ENCODE data around the gene HDAC4.
A peak's percentile ranks its signal among the peaks of the same experiment; 100 is the strongest.

Gene HDAC4

DNA sequence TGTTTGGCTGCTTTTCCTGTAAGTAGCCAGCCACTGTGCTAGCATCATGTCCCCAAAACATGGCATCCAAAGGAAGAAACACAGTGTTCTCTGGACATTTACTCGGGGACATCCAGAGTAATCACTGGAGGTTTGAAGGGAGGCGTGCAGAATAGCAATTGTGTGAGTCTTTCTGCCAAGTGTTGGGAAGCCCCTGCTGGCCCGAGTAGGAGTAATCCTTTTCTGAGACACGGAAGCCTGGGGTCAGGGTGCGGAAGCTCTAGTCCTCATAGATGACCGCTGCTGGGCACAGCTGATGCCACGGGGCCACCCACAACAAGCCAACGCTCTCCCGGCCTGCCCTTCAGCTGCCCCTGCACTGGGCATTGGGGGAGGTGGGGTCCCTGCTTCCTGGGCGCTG lies 24.8 kb upstream of the HDAC4 start:
- DNase-seq: no peak

DNA sequence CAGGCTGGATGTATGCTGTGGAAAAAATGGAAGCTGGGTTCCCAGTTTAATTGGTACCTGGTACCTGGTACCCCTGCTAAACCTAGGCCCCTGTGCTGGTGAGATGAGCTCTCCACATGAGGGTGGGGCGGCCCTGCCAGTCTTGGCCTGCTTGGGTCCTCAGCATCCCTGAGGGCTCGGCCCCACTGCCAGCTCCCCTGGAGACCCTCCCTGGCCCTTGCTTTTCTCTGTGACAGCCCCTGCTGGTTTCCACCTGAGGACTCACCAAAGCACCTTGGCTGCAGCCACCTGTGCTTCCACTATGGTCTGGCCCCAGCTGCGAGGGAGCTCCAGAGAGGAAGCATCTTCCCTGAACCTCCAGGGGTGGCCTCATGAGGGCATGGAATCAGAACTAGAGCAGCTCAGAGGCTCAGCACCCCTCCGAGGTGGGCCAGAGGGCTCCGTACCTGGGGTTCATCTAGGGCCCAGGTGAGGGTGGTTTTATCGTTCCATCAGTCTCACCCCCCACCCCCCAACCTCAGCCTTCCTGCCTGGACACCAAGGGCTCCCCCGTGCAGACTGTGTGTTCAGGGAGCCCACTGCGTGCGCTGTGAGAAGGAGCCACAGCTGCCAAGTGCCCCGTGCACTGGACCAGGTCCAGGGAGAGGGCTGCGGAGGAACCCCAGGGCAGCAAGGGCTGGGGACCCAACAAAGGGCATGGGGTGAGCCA lies 23.7 kb upstream of the HDAC4 start:
- DNase-seq: no peak

DNA sequence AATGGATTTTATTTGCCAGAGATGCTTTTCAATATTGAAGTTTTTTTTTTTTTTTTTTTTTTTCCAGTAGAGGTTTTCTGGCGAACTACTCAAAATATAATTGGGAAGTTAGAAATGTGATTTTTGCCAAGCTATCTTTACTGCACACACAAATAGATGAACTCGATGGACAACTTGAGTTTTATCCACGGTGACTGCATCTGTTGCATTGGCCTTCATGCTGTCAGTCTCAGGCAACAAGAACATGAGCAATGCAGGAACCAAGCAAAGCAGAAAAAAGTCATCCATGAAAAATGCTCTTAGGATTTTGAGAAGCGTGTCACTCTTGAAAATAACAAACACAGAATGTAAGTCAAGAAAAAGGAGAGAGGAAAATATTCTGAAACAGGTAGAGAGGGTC lies 22.7 kb upstream of the HDAC4 start:
- no peak for DNase-seq

DNA sequence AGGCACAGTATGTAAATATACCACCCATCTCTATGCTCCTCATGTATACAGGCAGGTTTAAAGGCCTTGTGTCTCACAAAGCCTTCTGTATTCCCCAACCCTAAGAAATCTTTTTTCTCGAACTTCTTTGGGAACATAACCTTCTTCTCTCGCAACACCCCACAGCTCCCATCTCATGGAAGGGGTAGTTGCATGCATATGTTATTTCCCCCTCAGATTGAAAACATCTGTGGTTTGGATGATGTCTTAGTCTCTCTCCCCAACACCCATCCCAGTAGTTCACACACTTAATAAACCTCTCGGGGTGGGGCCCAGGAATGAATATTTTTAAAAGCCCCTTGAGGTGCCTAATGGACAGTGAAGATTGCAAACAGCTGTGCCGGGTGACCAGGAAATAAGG lies 21.0 kb upstream of the HDAC4 start:
- no peak for DNase-seq

DNA sequence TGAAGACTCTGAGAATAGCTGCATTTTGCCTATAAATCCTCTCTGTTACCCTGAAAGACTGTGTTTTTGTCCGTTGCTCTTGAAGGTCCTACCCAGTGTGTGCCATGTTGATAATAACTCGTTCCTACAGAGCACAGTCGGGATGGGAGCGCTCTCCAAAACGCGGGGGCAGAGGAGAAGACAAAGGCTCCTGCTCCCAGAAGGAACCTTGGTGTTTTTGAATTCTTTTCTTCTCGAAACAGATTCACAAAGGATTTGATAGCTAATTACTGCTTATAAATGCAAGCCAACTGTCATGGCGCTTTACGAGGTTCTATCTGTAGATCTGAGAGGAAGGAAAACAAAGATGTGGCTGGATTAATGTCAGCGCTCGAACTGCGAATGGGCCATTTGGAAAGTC lies 19.3 kb upstream of the HDAC4 start:
- no peak for DNase-seq

DNA sequence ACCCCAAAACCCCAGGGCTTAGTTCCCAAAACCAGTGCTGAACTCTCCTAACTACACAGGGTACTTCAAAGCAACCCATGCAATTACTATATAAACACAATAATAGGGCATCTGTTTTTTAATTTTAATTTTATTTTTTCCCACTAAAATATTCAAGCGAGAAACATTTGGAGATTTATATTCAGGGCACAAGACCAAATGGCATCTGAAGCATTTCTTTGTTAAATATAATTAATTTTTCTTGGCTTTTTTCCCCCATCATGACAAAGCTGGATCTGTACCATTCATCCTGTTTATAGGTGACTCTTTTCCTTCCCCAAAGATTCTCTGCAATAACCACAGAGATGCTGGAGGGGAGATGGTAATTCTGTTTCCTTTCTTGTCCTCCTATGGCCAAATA lies 18.1 kb upstream of the HDAC4 start:
- no peak for DNase-seq

DNA sequence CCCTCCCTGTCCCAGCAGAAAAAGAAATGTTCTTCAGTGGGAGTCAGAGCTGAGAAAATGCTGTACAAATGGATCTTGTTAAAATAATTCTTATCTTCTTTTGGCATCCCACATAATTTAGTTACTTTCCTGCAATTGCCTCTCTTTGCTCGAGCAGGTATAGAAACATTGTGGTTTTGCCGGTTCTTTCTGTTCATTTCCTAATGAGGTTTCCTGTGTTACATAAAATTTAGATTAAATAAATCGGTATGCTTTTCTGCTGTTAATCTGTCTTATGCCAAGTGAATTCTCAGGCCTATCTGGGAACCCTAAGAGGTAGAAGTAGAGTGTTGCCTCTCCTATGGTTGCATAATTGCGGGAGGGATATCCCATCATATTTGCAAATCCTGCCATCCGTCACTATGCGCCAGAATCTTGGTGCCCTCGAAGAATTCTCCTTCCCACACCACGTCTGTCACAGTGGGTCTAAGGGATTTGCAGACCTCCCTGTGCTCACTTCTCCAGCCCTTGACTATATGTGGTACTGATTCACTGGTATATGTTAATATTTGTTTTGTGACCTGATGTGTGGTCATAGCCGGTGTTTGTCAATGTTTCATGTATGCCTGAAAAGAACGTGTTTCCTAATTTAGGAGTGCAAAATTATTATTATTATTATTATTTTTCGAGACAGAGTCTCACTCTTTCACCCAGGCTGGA lies 12.2 kb upstream of the HDAC4 start:
- DNase-seq: no peak

DNA sequence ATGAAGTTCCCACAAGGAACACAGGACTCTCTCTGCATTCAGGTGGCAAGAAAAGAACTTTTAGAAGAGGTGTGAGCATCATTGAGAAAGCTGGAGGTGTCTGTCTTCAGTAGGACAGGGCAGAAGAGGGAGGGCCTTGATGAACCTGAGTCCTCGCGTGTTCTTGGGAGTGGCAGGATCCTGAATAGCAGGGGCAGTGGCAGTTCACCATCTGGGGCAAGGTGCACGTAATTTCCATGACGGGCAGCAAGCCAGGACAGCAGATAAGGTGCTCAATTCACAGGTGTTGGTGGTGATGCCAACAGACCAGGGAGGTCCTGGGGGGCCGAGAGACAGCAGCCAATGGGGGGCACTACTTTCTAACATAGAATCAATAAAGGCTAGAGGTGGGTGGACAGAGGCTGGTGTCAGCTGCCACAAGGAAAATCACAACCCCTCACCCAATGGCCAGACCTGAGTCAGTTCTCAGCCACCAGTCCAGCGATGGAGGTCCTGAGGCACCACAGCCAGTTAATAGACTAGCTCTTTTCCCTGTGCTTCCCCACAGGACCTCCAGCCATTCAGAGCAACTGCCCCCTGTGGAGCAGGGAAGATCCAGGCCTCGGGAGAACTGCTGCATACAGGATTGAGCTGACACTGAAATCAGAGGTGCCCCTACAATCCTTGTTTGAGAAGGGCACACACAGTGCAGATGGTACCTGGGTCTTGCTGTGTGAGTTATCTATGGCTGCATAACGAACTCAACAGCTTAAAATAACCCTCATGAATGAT lies 10.9 kb upstream of the HDAC4 start:
- no peak for DNase-seq

DNA sequence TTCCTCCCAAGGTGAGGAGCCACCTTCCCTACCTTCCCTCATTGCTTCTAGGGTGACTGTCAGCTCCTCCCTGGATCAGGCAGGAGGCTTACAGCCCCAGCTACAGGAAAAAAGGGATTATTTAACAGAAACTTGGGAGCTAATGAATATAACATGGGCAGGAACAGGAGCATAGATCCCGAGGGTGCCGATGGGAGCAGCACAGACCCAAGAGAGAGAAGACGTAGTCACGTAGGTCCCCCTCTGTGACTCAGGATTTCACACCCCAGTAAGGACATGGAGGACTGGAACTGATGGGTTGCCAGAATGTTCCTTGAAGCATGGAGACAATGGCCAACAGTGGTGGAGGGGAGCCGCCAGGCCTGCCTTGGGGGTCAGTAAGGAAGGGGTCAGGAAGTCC lies 10.3 kb upstream of the HDAC4 start:
- DNase-seq: no peak

DNA sequence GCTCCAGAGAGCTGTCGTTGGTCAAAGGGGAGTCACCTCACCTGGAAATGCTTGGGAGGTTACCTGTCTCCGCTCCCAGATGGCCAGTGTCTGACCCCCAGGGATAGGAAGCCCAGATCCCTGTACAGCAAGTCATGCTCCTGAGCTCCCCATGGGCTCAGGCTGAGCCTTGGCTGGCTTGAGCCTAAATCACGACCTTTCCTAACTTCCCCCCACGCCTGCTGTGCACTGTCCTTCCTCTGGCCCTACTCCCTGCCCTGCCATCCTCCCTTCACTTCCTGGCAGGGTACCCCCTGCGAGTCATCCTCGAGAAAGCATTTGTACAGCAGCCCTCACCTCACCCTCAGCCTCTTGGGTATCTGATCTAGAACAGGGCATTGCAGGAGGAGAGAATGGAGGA lies 9.2 kb upstream of the HDAC4 start:
- no peak for DNase-seq

DNA sequence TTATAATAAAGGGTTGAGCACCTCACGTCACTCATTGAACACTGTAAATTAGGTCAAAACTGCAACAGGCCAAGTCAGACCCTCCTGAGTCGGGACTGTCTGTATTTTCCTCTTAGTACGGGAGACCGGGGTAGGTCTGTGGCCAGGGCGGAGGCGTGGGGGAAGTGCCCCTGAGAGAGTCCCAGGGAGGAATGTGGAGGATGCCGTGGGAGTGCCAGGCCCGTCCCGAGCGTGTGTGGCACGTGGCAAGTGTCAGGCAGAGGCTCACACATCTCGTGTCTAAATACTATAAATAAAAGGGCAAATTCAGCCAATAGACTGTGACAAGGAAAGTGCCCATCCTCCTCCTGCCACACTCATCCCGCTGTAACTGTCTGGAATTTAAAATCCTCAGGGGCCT lies 6.3 kb upstream of the HDAC4 start:
- DNase-seq: no peak

DNA sequence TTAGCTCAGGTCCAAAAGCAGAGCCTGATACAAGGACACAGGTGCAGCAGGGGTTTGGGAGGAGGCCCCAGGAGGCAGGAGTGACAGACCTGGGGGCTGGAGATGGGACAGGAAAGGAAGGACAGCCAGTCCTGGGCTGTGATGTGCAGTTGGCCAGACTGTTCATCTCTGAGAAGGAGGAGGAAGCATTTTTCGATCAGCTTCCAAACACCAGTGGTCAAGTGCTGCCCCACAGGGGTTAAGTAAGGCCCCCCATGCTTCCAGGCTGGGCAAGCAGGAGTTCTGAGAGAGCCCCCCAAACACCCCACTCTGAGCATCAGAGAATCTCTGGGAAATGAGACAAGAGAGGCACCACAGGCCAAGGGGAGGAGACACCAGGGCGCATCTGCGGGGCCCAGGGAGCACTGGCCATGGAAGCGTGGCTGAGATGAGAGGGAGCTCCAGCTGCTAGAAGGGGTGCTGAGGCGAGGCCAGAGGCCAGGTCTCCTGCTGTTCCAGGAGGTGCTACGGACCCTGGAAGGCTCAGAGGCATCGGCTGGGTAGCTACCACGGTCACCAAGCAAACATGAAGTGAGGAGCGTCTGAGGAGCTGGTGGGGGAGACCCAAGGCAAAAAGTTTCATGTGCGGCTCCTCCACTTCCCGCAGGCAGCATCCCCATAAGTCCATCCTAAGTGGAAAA lies 5.6 kb upstream of the HDAC4 start:
- no peak for DNase-seq

DNA sequence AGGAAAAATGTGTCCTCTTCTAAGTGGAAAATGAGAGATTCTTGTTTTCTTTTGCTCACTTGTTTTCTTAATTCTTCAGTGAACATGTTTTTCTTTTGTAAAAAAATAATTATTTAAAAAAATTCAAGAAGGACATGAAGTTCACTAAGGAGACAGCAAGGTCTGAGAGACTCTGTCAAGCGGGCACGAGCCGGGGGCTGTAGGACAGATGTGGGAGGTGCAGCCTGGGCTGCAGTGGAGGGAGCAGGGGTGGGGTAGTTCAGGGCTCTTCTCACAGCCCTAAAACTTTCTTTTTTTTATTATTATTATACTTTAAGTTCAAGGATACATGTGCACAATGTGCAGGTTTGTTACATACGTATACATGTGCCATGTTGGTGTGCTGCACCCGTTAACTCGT lies 4.3 kb upstream of the HDAC4 start:
- no peak for DNase-seq

DNA sequence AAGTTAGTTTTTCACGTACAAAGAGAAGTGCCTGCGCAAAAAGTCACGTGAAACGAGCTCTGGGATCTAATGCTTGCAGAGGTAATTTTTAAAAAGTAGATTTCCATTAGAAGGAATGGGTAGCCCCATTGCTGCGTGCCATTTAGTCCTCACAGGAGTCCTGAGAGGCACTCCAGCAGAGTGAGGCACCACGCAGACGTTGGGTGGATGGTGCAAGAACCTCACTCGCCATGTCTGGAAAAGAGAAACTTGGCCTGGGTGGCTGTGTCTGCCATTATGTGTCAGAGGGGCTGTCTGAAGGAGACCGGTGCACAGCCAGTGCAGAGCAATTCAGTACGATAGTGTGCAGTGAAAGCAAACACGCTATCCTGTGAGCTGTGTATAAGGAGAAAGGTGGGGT lies 1.8 kb upstream of the HDAC4 start:
- DNase-seq: no peak

DNA sequence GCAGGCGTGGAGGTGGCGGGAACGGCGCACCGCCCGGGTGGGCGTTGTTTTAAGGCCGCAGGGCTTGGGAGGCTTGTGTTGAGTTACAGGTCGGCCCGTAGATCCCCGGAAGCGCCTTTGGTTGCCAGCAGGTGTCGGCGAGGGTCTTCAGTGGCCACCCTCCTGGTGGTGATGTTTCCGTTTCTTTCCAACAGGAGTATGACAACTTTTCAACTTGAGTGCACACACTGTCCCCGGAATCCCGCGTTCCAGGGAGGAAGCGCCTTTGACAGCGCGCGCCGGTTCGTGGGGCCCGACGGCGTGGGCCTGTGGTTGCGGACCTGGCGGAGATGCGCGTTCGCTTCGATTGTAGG lies 1.0 kb upstream of the HDAC4 start:
- no peak for DNase-seq

DNA sequence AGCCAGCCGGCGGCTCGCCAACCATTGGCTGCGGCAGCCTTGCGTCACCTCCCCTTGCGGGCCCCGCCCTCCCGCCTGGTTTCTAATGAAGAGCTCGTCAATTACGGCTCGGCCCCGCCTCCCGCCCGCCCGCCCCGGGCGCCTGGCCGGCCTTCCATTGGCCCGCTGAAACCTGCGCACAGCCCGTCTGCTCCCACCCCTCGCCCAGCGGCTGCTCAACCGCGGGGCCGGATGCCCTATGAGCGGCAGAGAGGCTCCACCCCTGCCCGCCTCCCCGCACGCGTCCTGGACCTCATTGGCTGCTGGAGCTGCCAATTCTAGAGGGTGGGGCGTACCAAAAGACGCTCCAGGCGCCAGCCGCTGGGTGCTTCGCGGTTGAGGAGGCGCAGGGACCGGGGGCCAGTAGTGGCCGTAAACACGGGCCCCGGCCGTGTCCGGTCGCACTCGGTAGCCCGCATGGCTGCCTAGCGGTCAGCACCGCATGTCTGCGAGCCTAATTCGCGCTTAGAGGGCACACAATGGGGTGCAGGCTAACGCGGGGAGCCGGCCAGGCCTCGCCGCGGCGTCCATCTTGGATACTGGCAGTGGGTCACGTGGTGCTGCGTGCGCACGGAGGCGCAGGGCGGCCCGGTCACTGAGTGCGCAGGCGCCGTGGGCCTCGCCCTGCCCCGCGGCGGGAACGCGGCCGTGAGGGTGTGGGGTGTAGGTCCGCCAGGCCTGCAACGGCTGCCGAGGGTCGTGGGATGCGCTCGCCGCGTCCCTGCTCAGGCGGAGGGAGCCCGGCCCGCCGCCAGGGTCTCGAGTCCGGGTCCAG lies 454 bp upstream of the HDAC4 start:
- DNase-seq: peak; percentile 99

DNA sequence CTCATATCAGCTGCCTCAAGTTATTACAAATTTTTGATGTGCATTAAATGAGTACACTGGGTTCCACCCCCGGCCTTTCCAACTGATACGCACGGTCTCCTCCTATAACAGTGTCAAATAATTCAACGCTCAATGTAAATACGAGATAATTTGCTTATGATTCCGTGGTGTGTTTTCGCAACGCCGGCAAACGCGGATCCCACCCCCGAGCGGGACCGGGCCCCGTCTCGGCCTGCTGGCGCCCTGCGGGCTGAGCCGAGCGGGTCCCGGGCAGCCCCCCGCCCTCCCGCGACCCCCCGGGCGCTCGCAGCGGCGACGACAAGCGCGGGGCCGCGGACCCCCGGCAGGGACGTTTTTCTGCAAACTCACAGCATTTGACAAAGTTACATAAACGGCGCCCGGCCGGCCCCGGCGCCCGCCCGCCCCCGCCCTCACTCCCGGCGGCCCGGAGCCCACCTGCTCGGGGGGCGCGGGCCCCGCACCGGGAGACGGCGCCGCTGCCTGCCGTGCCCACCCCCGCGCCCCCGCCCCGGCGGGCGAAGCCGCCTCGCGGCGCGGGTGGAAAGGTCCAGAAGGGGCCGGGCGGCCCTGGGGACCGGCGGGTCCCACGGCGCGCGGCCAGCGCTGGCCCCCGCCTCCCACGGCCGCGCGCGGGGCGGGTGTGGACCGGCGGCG lies 762 bp downstream of the HDAC4 start:
- DNase-seq: no peak

DNA sequence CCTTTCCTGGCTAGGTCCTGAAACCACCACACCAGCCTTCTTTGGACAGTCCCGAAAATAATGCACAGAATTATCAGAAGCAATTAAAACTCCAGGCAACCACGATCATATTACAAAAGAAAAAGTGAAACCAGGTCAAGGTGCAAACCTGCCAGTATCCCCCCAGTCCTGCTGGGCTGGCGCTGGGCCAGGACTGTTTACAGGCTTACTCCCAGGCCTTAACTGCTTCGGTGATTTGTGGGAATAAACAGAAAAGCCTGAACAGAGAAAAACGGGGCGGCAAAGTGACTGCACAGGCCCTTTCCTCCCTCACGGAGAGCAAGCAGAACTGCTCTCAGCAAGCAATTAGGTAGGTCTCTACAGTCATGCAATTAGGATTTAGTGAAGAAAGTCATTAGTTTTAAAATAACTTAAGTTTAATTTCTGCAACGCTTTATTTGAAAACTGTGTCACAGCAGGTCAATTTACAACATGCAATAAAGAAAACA lies 1.3 kb downstream of the HDAC4 start:
- no peak for DNase-seq

DNA sequence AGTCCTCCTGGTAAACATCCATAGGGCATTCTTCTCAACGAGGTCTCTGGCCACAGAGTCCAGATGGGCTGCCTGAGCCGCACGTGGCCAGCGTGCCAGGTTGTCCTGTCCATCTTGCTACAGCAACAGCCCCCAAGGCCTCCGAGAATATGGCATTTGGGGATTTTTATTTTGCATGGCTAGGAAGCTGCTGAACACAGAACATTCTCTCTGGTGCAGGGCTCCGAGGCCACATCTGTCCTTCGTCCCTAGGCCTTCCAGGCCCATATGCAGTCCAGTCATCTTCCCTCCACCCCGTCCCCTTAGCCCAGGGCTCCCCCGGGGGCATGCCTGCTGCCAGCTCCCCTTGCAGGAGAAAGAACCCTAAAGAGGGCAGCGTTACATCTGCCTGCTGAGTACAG lies 2.3 kb downstream of the HDAC4 start:
- DNase-seq: no peak

DNA sequence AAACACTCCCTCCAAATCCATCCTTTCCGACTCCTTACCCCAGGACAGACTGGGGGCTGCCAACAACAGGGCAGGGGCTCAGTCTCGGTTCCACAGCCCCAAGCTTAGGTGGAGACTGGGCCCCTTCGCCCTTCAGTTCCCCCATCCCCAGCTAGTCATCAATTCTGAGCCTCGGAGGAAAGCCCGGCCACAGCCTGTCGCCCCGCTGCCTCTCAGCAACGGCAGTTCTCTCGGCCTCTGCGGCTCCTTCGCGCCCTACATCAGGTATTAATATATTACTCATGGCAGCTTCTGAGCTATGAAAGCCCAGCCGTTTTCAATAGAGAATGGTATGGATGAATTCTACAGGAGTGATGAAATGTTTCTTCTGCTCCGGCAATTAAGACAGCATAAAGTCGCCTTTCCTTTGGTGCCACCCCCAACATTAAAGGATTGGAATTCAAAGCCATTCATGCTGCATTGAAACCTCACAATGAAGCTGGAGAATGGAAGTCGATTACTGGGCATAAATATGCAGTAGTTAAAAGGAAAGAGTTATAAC lies 2.8 kb downstream of the HDAC4 start:
- no peak for DNase-seq

DNA sequence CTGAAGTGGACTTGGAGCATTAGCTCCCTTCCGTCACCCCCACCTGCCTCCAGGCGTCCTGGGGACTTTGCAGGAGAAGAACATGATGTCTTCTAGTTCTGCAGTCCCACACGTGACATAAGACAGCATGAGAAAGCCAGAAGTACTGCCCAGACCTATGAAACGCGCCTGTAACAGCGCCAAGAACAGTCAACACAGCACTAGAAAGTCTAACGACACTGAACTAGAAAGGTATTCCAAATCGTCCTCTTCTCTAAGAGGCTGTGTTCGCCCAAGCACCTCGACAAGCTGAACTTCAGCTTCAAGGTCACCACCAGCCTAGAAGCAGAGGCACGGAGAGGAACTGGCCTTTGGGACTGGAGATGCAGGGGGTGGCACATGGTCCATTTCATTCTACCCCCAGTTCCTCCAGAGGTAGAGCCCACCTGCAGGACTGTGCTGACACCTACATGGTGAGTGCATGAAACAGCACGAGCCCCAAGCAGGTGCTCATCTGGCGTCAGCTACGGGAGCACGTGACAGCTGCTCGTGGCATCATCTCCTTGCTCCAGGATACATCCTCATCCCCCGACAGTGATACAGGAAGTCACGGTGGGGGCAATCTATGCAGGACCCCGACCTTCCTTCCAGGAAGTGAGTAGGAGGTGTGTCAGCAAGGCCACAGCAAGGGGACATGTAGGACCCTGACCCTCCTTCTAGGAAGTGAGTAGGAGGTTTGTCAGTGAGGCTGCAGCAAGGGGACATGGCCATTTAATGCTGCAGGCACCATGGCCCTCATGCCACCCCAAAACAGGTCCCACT lies 3.7 kb downstream of the HDAC4 start:
- no peak for DNase-seq
